DMS53 treated with DMSO at 0.1 percent for 48 hours (cell line): ENCODE results near the gene MFN1.

ENCODE experiments used
- DNase-seq: peaks from one replicate; lab custom pipeline; 2025; ENCODE audit not compliant: unreplicated experiment; lab: John Stamatoyannopoulos, UW

Gene MFN1

DNA sequence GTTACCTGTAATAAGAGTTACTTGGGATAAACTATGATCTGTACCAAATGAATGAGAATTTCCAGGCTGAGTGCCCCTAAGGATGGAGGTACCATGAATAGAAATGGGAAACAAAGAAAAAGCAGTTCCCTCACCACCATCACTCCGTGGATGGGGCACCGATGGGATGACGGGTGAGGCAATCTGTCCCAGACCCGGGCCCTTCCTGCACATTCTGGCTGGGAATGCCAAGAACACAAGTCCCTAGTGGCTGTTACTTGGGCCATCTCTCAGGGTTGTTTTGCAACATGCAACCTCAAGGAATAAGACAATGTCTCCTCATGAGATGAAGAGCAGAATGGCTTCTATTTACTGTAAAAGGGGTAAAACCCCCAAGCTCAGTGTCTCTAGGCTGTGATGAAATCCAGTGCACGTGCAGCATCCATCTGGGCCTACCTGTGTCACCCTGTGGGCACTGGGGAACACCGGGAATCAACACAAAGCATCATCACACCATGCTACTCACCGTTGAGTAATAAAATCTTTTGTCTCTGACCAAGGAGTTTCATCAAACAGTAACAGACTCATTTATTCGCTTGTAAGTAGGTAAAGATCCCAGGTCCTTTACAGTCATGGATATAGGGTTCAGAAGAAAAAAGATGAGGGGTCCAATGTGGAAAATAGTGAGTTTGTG, 81.5 kb downstream of the MFN1 start:
- DNase-seq: no peak

GRCh38 chr3:179430277-179430870, 82.9 kb downstream of the MFN1 start:
- DNase-seq: no peak

DNA sequence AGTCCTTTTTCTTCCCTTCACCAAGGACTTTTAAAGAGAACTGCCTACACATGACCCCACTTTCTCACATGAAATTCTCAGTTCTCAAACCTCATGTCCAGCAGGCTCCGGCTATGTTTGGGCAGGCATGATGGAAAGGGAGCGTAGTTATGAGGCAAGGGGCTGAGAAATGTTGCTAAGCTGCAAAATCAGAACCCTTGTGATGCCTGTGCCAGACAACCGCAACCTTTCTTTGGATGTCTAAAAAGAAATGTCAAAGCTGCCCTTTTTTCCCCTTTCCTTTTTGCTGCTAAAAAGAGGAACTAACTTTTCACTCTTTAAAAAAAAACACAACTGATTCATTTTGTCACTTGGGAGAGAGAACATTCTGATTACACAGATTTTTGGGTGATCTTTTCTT, 84.5 kb downstream of the MFN1 start:
- DNase-seq: no peak

DNA sequence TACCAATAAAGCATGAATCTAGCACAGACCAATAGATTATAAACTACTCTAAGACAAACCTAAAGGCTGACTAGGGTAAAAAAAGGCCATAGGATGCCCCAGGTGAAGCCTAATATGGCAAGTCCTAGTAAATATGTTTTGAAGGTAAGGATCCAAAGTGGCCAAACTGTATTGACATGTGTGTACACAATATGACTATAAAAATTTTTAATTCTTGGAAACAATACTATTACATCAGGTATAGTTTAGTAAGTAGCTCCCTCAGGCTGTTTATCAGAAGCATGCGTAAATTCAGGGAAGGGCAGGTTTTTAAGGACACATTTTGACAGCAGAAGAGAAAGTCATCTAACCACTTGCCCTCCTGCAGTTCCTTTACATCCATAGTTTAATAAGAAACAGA, 84.9 kb downstream of the MFN1 start:
- DNase-seq: no peak

- no peak for DNase-seq
Measured at GRCh38 chr3:179436517-179436916, 89.0 kb downstream of the MFN1 start.

DNA sequence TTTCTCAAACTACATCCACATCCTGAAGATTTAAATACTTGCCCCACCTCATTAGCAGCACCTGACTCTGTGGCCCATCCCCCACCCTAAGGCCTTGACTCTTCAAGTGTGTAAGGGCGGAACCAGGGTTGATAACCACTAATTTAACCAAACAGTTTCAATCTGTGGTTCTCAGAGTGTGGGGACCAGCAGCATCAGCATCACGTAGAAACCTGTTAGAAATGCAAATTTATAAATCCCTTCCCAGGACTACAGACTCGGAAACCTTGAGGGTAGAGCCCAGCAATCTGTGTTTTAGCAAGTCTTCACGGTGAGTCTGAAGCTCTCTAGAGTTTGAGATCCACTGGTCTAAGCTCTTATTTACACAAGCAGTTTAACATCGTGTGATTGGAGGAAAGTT, 91.3 kb downstream of the MFN1 start:
- DNase-seq: no peak
